Measurements from ENCODE around the gene HABP4.

HABP4 gene

DNA sequence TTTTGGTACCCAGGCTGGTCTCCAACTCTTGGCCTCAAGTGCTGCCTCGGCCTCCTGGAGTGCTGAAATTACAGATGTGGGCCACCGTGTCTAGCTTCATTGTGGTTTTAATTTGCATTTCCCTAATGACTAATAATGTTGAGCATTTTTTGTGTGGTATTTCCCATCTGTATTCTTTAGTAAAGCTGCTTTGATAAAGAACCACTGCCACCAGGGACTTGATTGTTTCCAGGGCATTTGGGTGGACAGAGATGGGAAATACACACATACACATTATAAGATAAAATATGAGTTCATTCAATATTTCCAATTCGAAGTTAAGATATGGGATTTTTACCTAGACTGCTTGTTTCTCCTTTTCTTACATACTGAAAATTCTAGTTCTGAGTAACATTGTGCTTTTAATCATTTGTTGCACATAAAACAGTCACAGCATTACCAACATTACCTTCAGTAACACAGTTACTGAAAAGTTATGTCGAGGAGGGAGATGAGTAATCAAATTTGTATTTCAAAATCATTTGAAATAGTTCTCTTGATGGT lies 28.9 kb downstream of the HABP4 start:
- Histone ChIP-seq H3K4me3 (ENCODE audit: low read length in 2 of 2) (no peak overlapping the region), H3K27me3 (ENCODE audit: control insufficient read depth in 1 of 2, insufficient read depth in 2 of 2, low read length in 2 of 2) (no peaks in the 10 kb centered on the region), H3K9me3 (ENCODE audit: control insufficient read depth in 2 of 2, low read length in 2 of 2) (no peaks in the 10 kb centered on the region), H3K9ac (ENCODE audit: low read length in 2 of 2) (no peak overlapping the region), H3K4me1 (ENCODE audit: control insufficient read depth, insufficient read depth, low read length) (no peaks in the 10 kb centered on the region), H3K36me3 (ENCODE audit: control insufficient read depth in 2 of 2, insufficient read depth in 2 of 2, low read length in 2 of 2) (peaks cover 6 to 10% of the 10 kb centered on the region in 2 donors), H3K27ac (ENCODE audit: low read length) (no peak overlapping the region)

DNA sequence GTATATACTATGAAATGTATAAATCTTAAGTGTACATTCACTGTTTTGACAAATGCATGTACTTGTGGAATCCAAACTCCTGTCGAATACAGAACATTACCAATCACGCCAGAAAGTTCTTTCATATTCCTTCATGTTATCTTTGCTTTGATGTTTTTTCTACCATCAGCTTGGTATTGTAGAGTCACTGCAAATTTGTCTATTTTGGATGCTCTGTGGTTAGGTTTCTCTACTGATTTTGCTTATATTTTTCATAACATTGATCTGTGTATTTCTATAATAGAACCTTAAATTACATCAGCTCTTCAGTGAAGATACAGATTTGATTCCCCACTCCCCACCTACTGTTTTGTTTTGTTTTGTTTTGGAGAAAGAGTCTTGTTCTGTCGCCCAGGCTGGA lies 30.8 kb downstream of the HABP4 start:
- peaks cover 7 to 13% of the 10 kb centered on the region in 2 donors for H3K36me3 ChIP-seq (ENCODE audit: control insufficient read depth in 2 of 2, insufficient read depth in 2 of 2, low read length in 2 of 2)
- H3K9ac ChIP-seq (ENCODE audit: low read length in 2 of 2) = no peak overlapping the region
- no peaks in the 10 kb centered on the region for H3K27me3 ChIP-seq (ENCODE audit: control insufficient read depth in 1 of 2, insufficient read depth in 2 of 2, low read length in 2 of 2)
- H3K4me3 ChIP-seq (ENCODE audit: low read length in 2 of 2) = no peak overlapping the region
- no peaks in the 10 kb centered on the region for H3K9me3 ChIP-seq (ENCODE audit: control insufficient read depth in 2 of 2, low read length in 2 of 2)
- H3K27ac ChIP-seq (ENCODE audit: low read length) = no peak overlapping the region
- H3K4me1 ChIP-seq (ENCODE audit: control insufficient read depth, insufficient read depth, low read length) = peaks cover 5% of the 10 kb centered on the region

DNA sequence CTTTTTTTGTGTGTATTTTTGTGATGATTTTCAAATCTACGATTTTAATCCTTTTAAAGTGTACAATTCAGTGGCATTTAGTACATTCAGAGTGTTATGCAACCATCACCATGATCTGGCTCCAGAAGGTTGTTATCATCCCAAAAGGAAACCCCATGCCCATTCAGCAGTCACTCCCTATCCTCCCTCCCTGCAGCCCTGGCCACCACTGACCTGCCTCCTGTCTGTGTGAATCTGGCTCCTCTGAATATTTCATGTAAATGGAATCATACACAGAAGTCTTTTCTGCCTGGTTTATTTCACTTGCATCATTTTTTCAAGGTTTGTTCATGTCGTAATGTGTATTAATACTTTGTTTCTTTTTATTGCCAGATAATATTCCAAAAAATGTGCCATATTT lies 32.5 kb downstream of the HABP4 start:
- Histone ChIP-seq H3K27ac (ENCODE audit: low read length) (no peak overlapping the region), H3K27me3 (ENCODE audit: control insufficient read depth in 1 of 2, insufficient read depth in 2 of 2, low read length in 2 of 2) (no peaks in the 10 kb centered on the region), H3K4me1 (ENCODE audit: control insufficient read depth, insufficient read depth, low read length) (peaks cover 16% of the 10 kb centered on the region), H3K9ac (ENCODE audit: low read length in 2 of 2) (no peak overlapping the region), H3K4me3 (ENCODE audit: low read length in 2 of 2) (no peak overlapping the region), H3K9me3 (ENCODE audit: control insufficient read depth in 2 of 2, low read length in 2 of 2) (no peaks in the 10 kb centered on the region), H3K36me3 (ENCODE audit: control insufficient read depth in 2 of 2, insufficient read depth in 2 of 2, low read length in 2 of 2) (peaks cover 4 to 13% of the 10 kb centered on the region in 2 donors)

DNA sequence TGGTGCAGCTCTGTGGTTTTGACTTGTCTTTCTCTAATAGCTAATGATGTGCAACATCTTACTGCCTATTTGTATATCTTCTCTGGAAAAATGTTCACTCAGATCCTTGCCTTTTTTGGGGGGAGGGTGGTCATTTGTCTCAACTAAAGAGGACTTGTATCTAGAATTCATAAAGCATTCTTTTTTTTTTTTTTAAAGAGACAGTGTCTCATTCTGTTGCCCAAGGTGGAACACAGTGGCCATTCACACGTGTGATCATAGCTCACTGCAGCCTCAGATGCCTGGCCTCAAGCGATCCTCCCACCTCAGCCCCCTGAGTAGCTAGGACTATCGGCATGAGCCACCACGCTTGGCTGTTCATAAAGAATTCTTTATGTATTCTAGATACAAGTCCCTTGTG lies 33.2 kb downstream of the HABP4 start:
- peaks cover 6 to 14% of the 10 kb centered on the region in 2 donors for H3K36me3 ChIP-seq (ENCODE audit: control insufficient read depth in 2 of 2, insufficient read depth in 2 of 2, low read length in 2 of 2)
- no peak overlapping the region for H3K27ac ChIP-seq (ENCODE audit: low read length)
- H3K4me3 ChIP-seq (ENCODE audit: low read length in 2 of 2) = no peak overlapping the region
- no peaks in the 10 kb centered on the region for H3K27me3 ChIP-seq (ENCODE audit: control insufficient read depth in 1 of 2, insufficient read depth in 2 of 2, low read length in 2 of 2)
- no peaks in the 10 kb centered on the region for H3K9me3 ChIP-seq (ENCODE audit: control insufficient read depth in 2 of 2, low read length in 2 of 2)
- no peak overlapping the region for H3K9ac ChIP-seq (ENCODE audit: low read length in 2 of 2)
- H3K4me1 ChIP-seq (ENCODE audit: control insufficient read depth, insufficient read depth, low read length) = peaks cover 22% of the 10 kb centered on the region

DNA sequence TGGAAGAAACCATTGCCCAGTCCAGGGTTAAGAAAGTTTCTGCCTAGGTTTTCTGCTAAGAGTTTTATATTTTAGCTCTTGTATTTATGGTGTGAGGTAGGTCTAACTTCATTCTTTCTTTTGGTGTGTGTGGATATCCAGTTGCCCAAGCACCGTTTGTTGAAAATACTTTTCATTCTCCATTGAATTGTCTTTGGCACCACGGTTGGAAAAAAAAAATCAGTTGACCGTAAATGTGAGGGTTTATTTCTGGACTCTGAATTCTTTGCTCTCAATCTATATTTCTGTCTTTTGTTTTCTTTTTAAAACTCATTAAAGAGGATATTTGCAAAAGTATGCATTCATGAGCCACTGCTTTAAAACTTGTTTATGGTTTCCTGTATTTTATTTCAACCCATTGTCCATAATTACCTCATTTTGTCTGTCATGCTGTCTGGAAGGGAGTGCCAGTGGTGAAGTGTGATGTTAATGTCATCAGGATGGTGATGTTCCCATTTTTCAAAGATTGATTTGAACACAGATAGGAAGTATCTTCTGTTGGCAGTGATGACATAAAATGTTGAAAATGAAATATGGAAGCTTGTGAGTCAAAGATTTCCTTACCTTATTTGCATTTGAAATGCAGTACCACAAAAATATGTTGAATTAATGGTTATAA lies 33.9 kb downstream of the HABP4 start:
- H3K27me3 ChIP-seq (ENCODE audit: control insufficient read depth in 1 of 2, insufficient read depth in 2 of 2, low read length in 2 of 2) = no peaks in the 10 kb centered on the region
- peaks cover 12 to 18% of the 10 kb centered on the region in 2 donors for H3K36me3 ChIP-seq (ENCODE audit: control insufficient read depth in 2 of 2, insufficient read depth in 2 of 2, low read length in 2 of 2)
- H3K9ac ChIP-seq (ENCODE audit: low read length in 2 of 2) = no peak overlapping the region
- no peaks in the 10 kb centered on the region for H3K9me3 ChIP-seq (ENCODE audit: control insufficient read depth in 2 of 2, low read length in 2 of 2)
- no peak overlapping the region for H3K27ac ChIP-seq (ENCODE audit: low read length)
- H3K4me1 ChIP-seq (ENCODE audit: control insufficient read depth, insufficient read depth, low read length) = peaks cover 22% of the 10 kb centered on the region
- H3K4me3 ChIP-seq (ENCODE audit: low read length in 2 of 2) = no peak overlapping the region

DNA sequence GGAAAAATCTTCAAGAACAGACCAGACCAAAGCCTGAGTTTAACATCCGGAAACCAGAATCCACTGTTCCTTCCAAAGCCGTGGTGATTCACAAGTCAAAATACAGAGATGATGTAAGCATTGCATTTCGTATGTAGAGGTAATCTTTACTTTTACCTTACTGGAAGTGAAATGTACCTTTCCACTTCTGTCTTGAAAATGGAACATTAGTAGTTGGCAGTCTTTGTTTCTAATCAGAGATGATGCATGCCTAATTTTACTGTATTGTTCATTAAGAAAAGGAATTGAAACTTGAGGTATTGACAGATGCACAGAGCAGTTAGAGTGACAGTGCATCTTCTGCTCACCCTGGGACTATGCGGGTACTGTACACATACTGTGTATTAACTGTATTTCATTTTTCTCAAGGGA lies 34.6 kb downstream of the HABP4 start:
- H3K36me3 ChIP-seq (ENCODE audit: control insufficient read depth in 2 of 2, insufficient read depth in 2 of 2, low read length in 2 of 2) = peaks cover 18 to 21% of the 10 kb centered on the region in 2 donors
- no peak overlapping the region for H3K9ac ChIP-seq (ENCODE audit: low read length in 2 of 2)
- H3K9me3 ChIP-seq (ENCODE audit: control insufficient read depth in 2 of 2, low read length in 2 of 2) = no peaks in the 10 kb centered on the region
- peaks cover 22% of the 10 kb centered on the region for H3K4me1 ChIP-seq (ENCODE audit: control insufficient read depth, insufficient read depth, low read length)
- no peaks in the 10 kb centered on the region for H3K27me3 ChIP-seq (ENCODE audit: control insufficient read depth in 1 of 2, insufficient read depth in 2 of 2, low read length in 2 of 2)
- no peak overlapping the region for H3K27ac ChIP-seq (ENCODE audit: low read length)
- H3K4me3 ChIP-seq (ENCODE audit: low read length in 2 of 2) = no peak overlapping the region

DNA sequence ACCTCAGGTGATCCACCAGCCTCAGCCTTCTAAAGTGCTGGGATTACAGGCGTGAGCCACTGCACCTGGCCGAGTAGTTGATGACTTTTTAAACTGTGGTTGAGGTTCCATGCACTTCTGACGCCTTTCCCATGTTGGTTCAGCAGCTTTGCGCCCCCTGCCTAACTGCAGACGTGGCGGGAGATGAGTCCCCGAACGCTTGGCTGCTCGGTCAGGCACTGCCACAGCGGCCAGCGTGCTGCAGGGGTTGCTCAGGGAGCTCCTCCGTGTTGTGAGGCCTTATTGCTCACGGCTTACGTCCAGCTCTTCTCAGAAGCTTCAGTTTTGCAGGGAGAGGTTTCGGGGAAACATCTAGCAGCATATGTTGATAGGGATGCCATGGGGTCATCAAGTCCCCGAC lies 35.3 kb downstream of the HABP4 start:
- H3K36me3 ChIP-seq (ENCODE audit: control insufficient read depth in 2 of 2, insufficient read depth in 2 of 2, low read length in 2 of 2) = peaks cover 24 to 25% of the 10 kb centered on the region in 2 donors
- peaks cover 22% of the 10 kb centered on the region for H3K4me1 ChIP-seq (ENCODE audit: control insufficient read depth, insufficient read depth, low read length)
- no peaks in the 10 kb centered on the region for H3K27me3 ChIP-seq (ENCODE audit: control insufficient read depth in 1 of 2, insufficient read depth in 2 of 2, low read length in 2 of 2)
- no peaks in the 10 kb centered on the region for H3K9me3 ChIP-seq (ENCODE audit: control insufficient read depth in 2 of 2, low read length in 2 of 2)
- peak overlapping the region; percentile 71 for H3K27ac ChIP-seq (ENCODE audit: low read length)
- no peak overlapping the region for H3K4me3 ChIP-seq (ENCODE audit: low read length in 2 of 2)
- H3K9ac ChIP-seq (ENCODE audit: low read length in 2 of 2) = no peak overlapping the region

DNA sequence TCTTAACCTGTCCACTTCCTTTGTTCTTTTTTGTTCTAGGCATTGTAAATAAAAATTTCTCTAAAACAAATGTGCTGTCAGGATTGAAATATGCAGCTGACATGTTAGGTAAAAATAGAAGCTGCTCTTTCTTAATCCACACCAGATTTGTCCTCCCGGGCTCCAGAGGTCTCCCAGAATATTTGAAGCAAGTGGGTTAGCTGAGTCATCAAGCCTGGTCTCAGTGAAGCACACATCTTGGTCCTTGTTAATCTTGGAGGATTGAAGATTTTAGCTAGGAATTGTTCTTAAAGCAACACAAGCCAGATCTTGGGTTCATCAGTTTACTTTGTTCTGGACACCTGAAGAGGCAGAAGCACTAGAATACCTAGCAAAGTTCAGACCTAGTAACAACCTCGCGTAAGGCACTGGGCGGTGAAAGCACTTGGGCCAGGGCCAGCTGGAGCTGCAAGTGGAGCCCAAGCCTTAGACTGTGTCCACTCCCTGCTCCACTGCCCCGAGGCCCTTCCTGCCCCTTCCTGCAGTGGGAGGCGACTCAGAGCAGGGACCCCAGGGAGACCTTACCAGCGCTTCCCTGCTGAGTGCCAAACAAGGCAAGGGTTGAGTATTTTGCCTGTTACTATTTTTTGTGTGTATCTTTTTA lies 36.5 kb downstream of the HABP4 start:
- Histone ChIP-seq H3K4me1 (ENCODE audit: control insufficient read depth, insufficient read depth, low read length) (peaks cover 22% of the 10 kb centered on the region), H3K36me3 (ENCODE audit: control insufficient read depth in 2 of 2, insufficient read depth in 2 of 2, low read length in 2 of 2) (peaks cover 33 to 34% of the 10 kb centered on the region in 2 donors), H3K4me3 (ENCODE audit: low read length in 2 of 2) (peak overlapping the region in 1 of 2 donors; percentile 40), H3K27me3 (ENCODE audit: control insufficient read depth in 1 of 2, insufficient read depth in 2 of 2, low read length in 2 of 2) (no peaks in the 10 kb centered on the region), H3K9me3 (ENCODE audit: control insufficient read depth in 2 of 2, low read length in 2 of 2) (no peaks in the 10 kb centered on the region), H3K27ac (ENCODE audit: low read length) (peak overlapping the region; percentile 71), H3K9ac (ENCODE audit: low read length in 2 of 2) (peak overlapping the region in 1 of 2 donors; percentile 42)

DNA sequence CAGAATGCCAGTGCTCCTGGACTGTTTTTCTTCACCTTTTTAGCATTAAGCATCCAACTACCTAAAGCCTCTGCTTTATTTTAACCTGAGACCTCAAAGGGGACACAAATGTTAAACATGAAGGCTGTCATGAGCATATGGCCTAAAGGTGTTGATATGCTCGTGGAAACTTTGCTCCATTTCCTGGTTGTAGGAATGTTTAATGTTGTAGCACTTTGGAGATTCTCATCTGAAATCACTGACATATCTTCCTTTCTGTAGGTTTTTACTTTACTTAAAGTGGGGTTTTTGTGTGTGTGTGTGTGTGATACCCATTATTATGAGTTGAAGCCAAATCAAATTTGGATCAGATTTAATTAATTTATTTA lies 37.0 kb downstream of the HABP4 start:
- Histone ChIP-seq H3K4me3 (ENCODE audit: low read length in 2 of 2) (no peak overlapping the region), H3K9me3 (ENCODE audit: control insufficient read depth in 2 of 2, low read length in 2 of 2) (no peaks in the 10 kb centered on the region), H3K27me3 (ENCODE audit: control insufficient read depth in 1 of 2, insufficient read depth in 2 of 2, low read length in 2 of 2) (no peaks in the 10 kb centered on the region), H3K27ac (ENCODE audit: low read length) (peak overlapping the region; percentile 71), H3K4me1 (ENCODE audit: control insufficient read depth, insufficient read depth, low read length) (peaks cover 22% of the 10 kb centered on the region), H3K9ac (ENCODE audit: low read length in 2 of 2) (peak overlapping the region in 1 of 2 donors; percentile 42), H3K36me3 (ENCODE audit: control insufficient read depth in 2 of 2, insufficient read depth in 2 of 2, low read length in 2 of 2) (peaks cover 35 to 37% of the 10 kb centered on the region in 2 donors)

DNA sequence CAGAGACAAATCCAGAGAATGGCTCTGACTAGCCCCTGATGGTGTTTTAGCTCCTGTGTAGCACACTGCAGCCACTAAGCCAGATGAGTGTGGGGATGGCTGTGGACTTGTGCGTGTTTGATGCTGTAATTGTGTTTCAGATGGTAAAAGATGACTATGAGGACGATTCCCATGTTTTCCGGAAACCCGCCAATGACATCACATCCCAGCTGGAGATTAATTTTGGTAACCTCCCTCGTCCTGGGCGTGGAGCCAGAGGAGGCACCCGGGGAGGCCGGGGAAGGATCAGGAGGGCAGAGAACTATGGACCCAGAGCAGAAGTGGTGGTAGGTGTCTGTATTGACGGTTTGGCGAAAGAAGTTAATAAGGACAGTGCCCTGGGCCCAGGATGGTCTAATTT lies 38.0 kb downstream of the HABP4 start:
- Histone ChIP-seq H3K9me3 (ENCODE audit: control insufficient read depth in 2 of 2, low read length in 2 of 2) (no peaks in the 10 kb centered on the region), H3K36me3 (ENCODE audit: control insufficient read depth in 2 of 2, insufficient read depth in 2 of 2, low read length in 2 of 2) (peaks cover 33 to 35% of the 10 kb centered on the region in 2 donors), H3K9ac (ENCODE audit: low read length in 2 of 2) (no peak overlapping the region), H3K4me1 (ENCODE audit: control insufficient read depth, insufficient read depth, low read length) (peaks cover 22% of the 10 kb centered on the region), H3K27ac (ENCODE audit: low read length) (peak overlapping the region; percentile 24), H3K27me3 (ENCODE audit: control insufficient read depth in 1 of 2, insufficient read depth in 2 of 2, low read length in 2 of 2) (no peaks in the 10 kb centered on the region), H3K4me3 (ENCODE audit: low read length in 2 of 2) (no peak overlapping the region)

DNA sequence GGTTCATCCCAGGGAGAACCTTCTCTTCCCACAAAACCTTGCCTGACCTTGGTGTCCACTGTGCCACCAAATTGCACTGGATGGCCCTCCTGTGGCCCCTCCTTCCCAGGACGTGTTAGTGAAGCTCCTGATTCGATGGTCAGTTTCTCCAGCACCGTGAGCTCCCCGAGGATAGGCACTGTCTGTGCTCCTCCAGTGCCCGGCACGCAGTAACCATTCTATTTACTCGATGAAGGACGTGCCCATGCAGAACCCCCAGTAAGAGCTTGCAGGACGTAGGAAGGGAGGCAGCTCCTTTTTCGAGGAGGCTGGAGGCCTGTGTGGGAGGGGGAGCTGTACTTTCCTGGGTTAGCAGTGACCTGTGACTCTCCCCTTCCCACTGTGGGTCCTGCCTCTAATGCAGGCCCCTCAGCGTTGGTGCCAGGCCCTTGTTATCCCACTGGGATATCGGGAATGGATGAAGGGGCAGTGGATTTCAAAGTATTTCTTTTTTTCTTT lies 39.6 kb downstream of the HABP4 start:
- Histone ChIP-seq H3K4me3 (ENCODE audit: low read length in 2 of 2) (no peak overlapping the region), H3K4me1 (ENCODE audit: control insufficient read depth, insufficient read depth, low read length) (peaks cover 22% of the 10 kb centered on the region), H3K27ac (ENCODE audit: low read length) (no peak overlapping the region), H3K27me3 (ENCODE audit: control insufficient read depth in 1 of 2, insufficient read depth in 2 of 2, low read length in 2 of 2) (no peaks in the 10 kb centered on the region), H3K36me3 (ENCODE audit: control insufficient read depth in 2 of 2, insufficient read depth in 2 of 2, low read length in 2 of 2) (peaks cover 31 to 40% of the 10 kb centered on the region in 2 donors), H3K9me3 (ENCODE audit: control insufficient read depth in 2 of 2, low read length in 2 of 2) (no peaks in the 10 kb centered on the region), H3K9ac (ENCODE audit: low read length in 2 of 2) (no peak overlapping the region)
